ENCODE results near the gene TYK2. TPM values are rescaled to one million over a fixed set of nuclear protein-coding genes. Genes with fewer than 3 reads are reported as not detected.
A peak's percentile ranks its signal among the peaks of the same experiment; 100 is the strongest.

TYK2 gene
- total and polyA plus RNA-seq, 2 of the 4 experiments (the other 2 are of a cell fraction), result 40.9 to 97.9 TPM

DNA sequence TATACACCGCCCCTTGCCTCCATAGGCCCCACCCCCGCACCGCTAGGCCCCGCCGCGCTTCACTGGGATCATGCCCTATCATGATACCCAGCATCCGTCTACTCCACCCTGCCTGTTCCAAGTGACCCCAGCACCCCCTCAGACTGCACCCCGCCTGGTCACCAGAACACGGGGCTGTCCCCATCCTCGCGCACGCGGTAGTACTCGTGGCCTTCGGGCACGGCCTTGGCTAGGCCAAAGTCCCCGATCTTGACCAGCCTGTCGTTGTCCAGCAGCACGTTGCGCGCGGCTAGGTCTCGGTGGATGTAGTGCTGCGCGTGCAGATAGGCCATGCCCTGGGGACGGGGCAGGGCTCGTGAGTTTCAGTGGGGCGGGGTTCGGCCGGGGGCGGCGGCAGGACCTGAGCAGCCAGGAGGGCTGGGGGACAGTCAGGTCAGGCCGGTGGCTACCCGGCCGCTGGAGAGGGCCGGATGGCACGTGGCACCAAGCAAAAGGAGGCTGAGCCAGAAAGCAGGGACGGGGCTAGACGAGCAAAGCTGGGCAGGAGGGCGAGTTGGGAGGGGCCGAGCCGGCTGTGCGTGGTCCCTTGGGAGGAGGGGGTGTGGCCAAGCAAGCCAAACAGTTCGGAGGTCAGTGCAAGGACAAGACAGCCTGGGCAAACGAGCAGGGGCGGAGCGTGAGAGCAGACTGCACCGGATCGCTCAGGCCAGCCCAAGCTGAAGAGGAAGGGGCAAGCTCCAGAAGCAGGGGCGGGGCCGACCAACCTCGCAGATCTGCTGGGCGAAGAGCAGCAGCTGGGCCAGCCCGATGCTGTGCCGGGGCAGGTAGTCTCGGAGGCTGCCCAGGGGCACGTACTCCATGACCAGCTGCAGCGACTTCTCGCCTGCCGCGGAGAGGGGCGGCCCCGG, 27.4 kb downstream of the TYK2 start:
- ChIA-PET POLR2A (ENCODE audit: unreplicated experiment) (no interaction called here), CTCF (no interaction called here)
- Histone ChIP-seq H3K9ac (ENCODE audit: low read depth, low read length) (no peak overlapping the region), H3K23ac (ENCODE audit: low read depth, low read length) (no peak overlapping the region), H3K36me3 (ENCODE audit: control insufficient read depth, insufficient read depth, low read length) (peaks cover 49% of the 10 kb centered on the region), H2AK5ac (ENCODE audit: low read depth, low read length) (no peak overlapping the region), H4K20me1 (ENCODE audit: insufficient read depth, low read length) (no peaks in the 10 kb centered on the region), H3K9me1 (ENCODE audit: insufficient read depth, low read length) (no peaks in the 10 kb centered on the region), H3K9me3 (ENCODE audit: control insufficient read depth, insufficient read depth, low read length) (no peaks in the 10 kb centered on the region), H3K4ac (ENCODE audit: low read depth, low read length) (no peak overlapping the region), H3K27me3 (ENCODE audit: control insufficient read depth, insufficient read depth, low read length) (no peaks in the 10 kb centered on the region), H2BK5ac (ENCODE audit: low read depth, low read length, poor library complexity, severe bottlenecking) (no peak overlapping the region), H2AFZ (replicated peaks; ENCODE audit: low read length, poor library complexity) (peak overlapping the region; percentile 51), H4K5ac (ENCODE audit: low read depth, low read length) (no peak overlapping the region), H4K91ac (ENCODE audit: insufficient read depth, low read depth, low read length) (no peak overlapping the region), H3K14ac (replicated peaks; ENCODE audit: low read depth, low read length) (no peak overlapping the region), H3K4me2 (ENCODE audit: low read depth, low read length) (no peak overlapping the region), H2AK9ac (replicated peaks; ENCODE audit: low read depth, low read length, poor library complexity) (peak overlapping the region; percentile 78), H3K56ac (ENCODE audit: extremely low read depth, insufficient read depth, low read length) (no peak overlapping the region), H3K4me1 (ENCODE audit: control insufficient read depth, insufficient read depth, low read length) (no peaks in the 10 kb centered on the region), H2BK15ac (ENCODE audit: low read depth, low read length) (no peak overlapping the region), H3K18ac (ENCODE audit: low read depth, low read length) (no peak overlapping the region), H2BK120ac (ENCODE audit: low read depth, low read length) (no peak overlapping the region), H3K79me1 (ENCODE audit: low read depth in 1 of 2, low read length in 2 of 2) (no peaks in the 10 kb centered on the region), H2BK20ac (ENCODE audit: low read depth, low read length) (no peak overlapping the region), H4K8ac (ENCODE audit: low read depth in 2 of 2, low read length in 2 of 2) (no peak overlapping the region), H3K4me3 (ENCODE audit: insufficient read depth, low read depth, low read length) (no peak overlapping the region), H3K27ac (ENCODE audit: insufficient read depth, low read length) (no peak overlapping the region)
- ATAC-seq (ENCODE audit: low read depth) (no peak), DNase-seq (no peak)
- BruUV-seq (replicated peaks), result no TSS peak
- intact Hi-C loops (cut with micrococcal nuclease) (no loop called here), dilution Hi-C loops (cut with HindIII; ENCODE audit: low sequenced_read_pairs, unreplicated experiment) (no loop called here), in situ Hi-C loops (cut with MboI; ENCODE audit: low sequenced_read_pairs) (no loop called here)
- TF ChIP-seq BHLHE40 (IDR thresholded peaks at IDR 0.05; ENCODE audit: low read depth, low read length) (no peak), MAFK (IDR thresholded peaks at IDR 0.05; ENCODE audit: low read depth, low read length) (no peak), CHD1 (IDR thresholded peaks at IDR 0.05; ENCODE audit: low read depth, low read length) (no peak), RCOR1 (IDR thresholded peaks at IDR 0.05; ENCODE audit: insufficient replicate concordance, low read length) (no peak), MAZ (IDR thresholded peaks at IDR 0.05; ENCODE audit: borderline replicate concordance, low read depth, low read length) (no peak), CTCF (conservative IDR thresholded peaks at IDR 0.05; ENCODE audit: low read depth, low read length) (no peak), SMC3 (IDR thresholded peaks at IDR 0.05; ENCODE audit: low read depth, low read length) (no peak), CEBPB (IDR thresholded peaks at IDR 0.05; ENCODE audit: low read depth, low read length) (no peak)
- TF ChIP-seq, protein P1, sequence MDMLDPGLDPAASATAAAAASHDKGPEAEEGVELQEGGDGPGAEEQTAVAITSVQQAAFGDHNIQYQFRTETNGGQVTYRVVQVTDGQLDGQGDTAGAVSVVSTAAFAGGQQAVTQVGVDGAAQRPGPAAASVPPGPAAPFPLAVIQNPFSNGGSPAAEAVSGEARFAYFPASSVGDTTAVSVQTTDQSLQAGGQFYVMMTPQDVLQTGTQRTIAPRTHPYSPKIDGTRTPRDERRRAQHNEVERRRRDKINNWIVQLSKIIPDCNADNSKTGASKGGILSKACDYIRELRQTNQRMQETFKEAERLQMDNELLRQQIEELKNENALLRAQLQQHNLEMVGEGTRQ (IDR thresholded peaks at IDR 0.05; ENCODE audit: low read depth, low read length), result no peak
- 73% methylated on average over 34 of the region's 63 CpGs; no CpG with 5 or more reads in 1 of the 2 experiments for WGBS, 2 experiments (ENCODE audit: extremely low coverage in 2 of 2, insufficient read length in 1 of 2)

Measured in IMR-90 (cell line).